Esophagus muscularis mucosa (tissue), 3 donors: Measurements from ENCODE around the gene LRP5.

ENCODE experiments used
- CTCF ChIP-seq, 3 experiments: fragments of 200-600 bp in 2 of 3; fragments of 450-650 bp in 1 of 3; sonication (generic) in 2 of 3; IDR thresholded peaks; one replicate each; pipeline ENCODE4 v1.5.1; 2017 to 2019; ENCODE audit warnings: antibody characterized with exemption in 3 of 3, mild to moderate bottlenecking in 2 of 3, moderate library complexity in 1 of 3
- POLR2A ChIP-seq: fragments of 450-650 bp; IDR thresholded peaks from one replicate; pipeline ENCODE4 v1.6.1; 2017; ENCODE audit warnings: antibody characterized with exemption, moderate library complexity, mild to moderate bottlenecking, low read depth

- no peak for TF ChIP-seq POLR2A
- TF ChIP-seq CTCF (IDR thresholded peaks at IDR 0.05): no peak
Measured at GRCh38 chr11:68340784-68341556, 28.6 kb downstream of the LRP5 start.
